Endothelial cell of umbilical vein (primary cell): ENCODE results near the gene MESP1. TPM values are rescaled to one million over a fixed set of nuclear protein-coding genes. Genes with fewer than 3 reads are reported as not detected.

Experiments used
- BruUV-seq: library from RNA; stranded (reverse); fragments of 400-500 nt; replicated peaks from 2 replicates; lab custom pipeline; 2021; lab: Mats Ljungman, UMichigan
- CTCF ChIA-PET: fragments of 300-600, 350-600 bp; sonication (Branson Sonifier 250); formaldehyde crosslinking; loops from one replicate; lab custom pipeline; 2021; ENCODE audit warnings: antibody characterized with exemption, inconsistent platforms; lab: Charles Lee
- POLR2A ChIA-PET: fragments of 300-600, 350-600 bp; sonication (Branson Sonifier 250); formaldehyde crosslinking; loops from one replicate; lab custom pipeline; 2021; ENCODE audit warnings: antibody characterized with exemption, inconsistent platforms; lab: Charles Lee
- DNase-seq: peaks from one replicate; pipeline ENCODE4 v3.0.0-alpha.2; 2011; ENCODE audit warnings: low read depth, low spot score
- FAIRE-seq: peaks from 2 replicates; lab custom pipeline; 2011; peaks lifted over from hg19 to GRCh38; lab: Jason Lieb, UNC
- H2AFZ ChIP-seq: 2 replicates; pipeline ENCODE4 v1.6.0; 2012; ENCODE audit warnings: low read depth, low read length, control low read depth, inconsistent platforms
- H3K27ac ChIP-seq: 2 replicates; pipeline ENCODE4 v1.5.1; 2011; ENCODE audit warnings: low read depth, mild to moderate bottlenecking, control low read depth, low read length, moderate library complexity; ENCODE audit not compliant: insufficient read depth
- H3K27me3 ChIP-seq, 2 experiments: 2 replicates each; pipeline versions ENCODE4 v1.6.0 to v1.6.1; 2011; ENCODE audit warnings: low read length in 2 of 2, mixed read lengths in 1 of 2; ENCODE audit not compliant: control insufficient read depth in 2 of 2, insufficient read depth in 2 of 2
- H3K36me3 ChIP-seq, 2 experiments: 2 replicates in 1 of 2; 3 replicates in 1 of 2; pipeline ENCODE4 v1.5.1; 2011; ENCODE audit warnings: low read length in 2 of 2, mild to moderate bottlenecking in 1 of 2, moderate library complexity in 1 of 2; ENCODE audit not compliant: control insufficient read depth in 2 of 2, insufficient read depth in 2 of 2; ENCODE audit errors: extremely low read depth in 1 of 2
- H3K4me1 ChIP-seq: 3 replicates; pipeline ENCODE4 v1.5.1; 2011; ENCODE audit warnings: mild to moderate bottlenecking, low read length; ENCODE audit not compliant: control insufficient read depth, insufficient read depth; ENCODE audit errors: extremely low read depth
- H3K4me2 ChIP-seq: 2 replicates; pipeline ENCODE4 v1.6.1; 2011; ENCODE audit warnings: low read length, control low read depth, mixed read lengths; ENCODE audit not compliant: insufficient read depth
- H3K4me3 ChIP-seq, 3 experiments: fragments of 200-600 bp in 1 of 3; sonication (generic), shearing (Covaris generic) in 1 of 3; replicated peaks in 1 of 3; 2 replicates each; pipeline ENCODE4 v1.5.1; 2011 to 2016; ENCODE audit warnings: control low read depth in 3 of 3, low read length in 3 of 3, mild to moderate bottlenecking in 2 of 3, inconsistent platforms in 1 of 3, low read depth in 1 of 3, moderate library complexity in 1 of 3; ENCODE audit not compliant: insufficient read depth in 1 of 3
- H3K79me2 ChIP-seq: 2 replicates; pipeline ENCODE4 v1.6.0; 2012; ENCODE audit warnings: low read length, inconsistent platforms; ENCODE audit not compliant: control insufficient read depth, insufficient read depth
- H3K9ac ChIP-seq: replicated peaks from 2 replicates; pipeline ENCODE3; 2011; ENCODE audit warnings: low read length, control low read depth; ENCODE audit not compliant: insufficient read depth; ENCODE audit errors: extremely low read depth
- H3K9me1 ChIP-seq: replicated peaks from 3 replicates; pipeline ENCODE4 v1.6.0; 2011; ENCODE audit warnings: mild to moderate bottlenecking, low read length; ENCODE audit not compliant: control insufficient read depth, insufficient read depth; ENCODE audit errors: extremely low read depth
- H3K9me3 ChIP-seq: replicated peaks from 2 replicates; pipeline ENCODE4 v1.5.1; 2012; ENCODE audit warnings: low read length, inconsistent platforms; ENCODE audit not compliant: control insufficient read depth, insufficient read depth
- H4K20me1 ChIP-seq: replicated peaks from 2 replicates; pipeline ENCODE3; 2011; ENCODE audit warnings: mild to moderate bottlenecking, low read length; ENCODE audit not compliant: control insufficient read depth, insufficient read depth; ENCODE audit errors: extremely low read depth
- CTCF ChIP-seq, 2 donors: IDR thresholded peaks; 1 replicate in 1 of 2; 2 replicates in 1 of 2; pipeline ENCODE4 v1.5.1; 2011; ENCODE audit warnings: low read length in 2 of 2, mild to moderate bottlenecking in 2 of 2, moderate library complexity in 2 of 2, control low read depth in 1 of 2, inconsistent platforms in 1 of 2, low read depth in 1 of 2; ENCODE audit not compliant: insufficient read depth in 1 of 2; ENCODE audit errors: extremely low read depth in 1 of 2
- EZH2 ChIP-seq: IDR thresholded peaks from 2 replicates; pipeline ENCODE4 v1.6.1; 2012; ENCODE audit warnings: borderline replicate concordance, low read depth, mild to moderate bottlenecking, moderate library complexity, low read length, inconsistent platforms; ENCODE audit not compliant: severe bottlenecking
- FOS ChIP-seq: IDR thresholded peaks from 2 replicates; pipeline ENCODE4 v1.6.1; 2011; ENCODE audit warnings: mild to moderate bottlenecking, low read length, moderate library complexity, borderline replicate concordance; ENCODE audit not compliant: insufficient read depth
- GATA2 ChIP-seq: IDR thresholded peaks from 2 replicates; pipeline ENCODE4 v1.7.0; 2011; ENCODE audit warnings: low read depth, mild to moderate bottlenecking, moderate library complexity, mixed read lengths, low read length; ENCODE audit not compliant: insufficient read length, insufficient read depth
- JUN ChIP-seq: IDR thresholded peaks from 2 replicates; pipeline ENCODE4 v1.6.1; 2011; ENCODE audit warnings: borderline replicate concordance, low read depth; ENCODE audit not compliant: insufficient read length, insufficient read depth
- MAX ChIP-seq: IDR thresholded peaks from 2 replicates; pipeline ENCODE4 v1.6.1; 2011; ENCODE audit not compliant: insufficient read depth, insufficient read length
- MYC ChIP-seq: IDR thresholded peaks from one replicate; pipeline ENCODE4 v1.6.1; 2011; ENCODE audit warnings: mild to moderate bottlenecking, low read depth, low read length
- POLR2A ChIP-seq: IDR thresholded peaks from 2 replicates; pipeline ENCODE4 v1.6.1; 2012; ENCODE audit warnings: low read depth, mild to moderate bottlenecking, control low read depth, low read length
- POLR2AphosphoS5 ChIP-seq: IDR thresholded peaks from 2 replicates; pipeline ENCODE4 v1.6.1; 2012; ENCODE audit warnings: low read depth, mild to moderate bottlenecking, control low read depth, low read length, moderate library complexity; ENCODE audit not compliant: insufficient read depth
- dilution Hi-C: fragments of 300-500 bp; cut with MboI; formaldehyde crosslinking; loops from one replicate; pipeline ENCODE4 v1.15.0; 2019; ENCODE audit warnings: low sequenced_read_pairs; ENCODE audit not compliant: extremely low pct_ligation_motif_present
- intact Hi-C: fragments of 100-400 bp; cut with micrococcal nuclease; formaldehyde crosslinking; loops from one replicate; pipeline ENCODE4 v1.10.0; 2022
- polyA plus RNA-seq, 4 experiments: library from polyadenylated mRNA; depleted of rRNA in 3 of 4; stranded (reverse) in 3 of 4; unstranded in 1 of 4; fragments of >200 nt; gene quantifications; 2 replicates each; pipeline versions ENCODE4 v1.2.1 to v1.2.3, GENCODE V29; 2011 to 2012; ENCODE audit warnings: missing spikeins in 1 of 4
- total RNA-seq: library from RNA; stranded (reverse); gene quantifications from 2 replicates; pipeline ENCODE4 v1.2.3, GENCODE V29; 2021

MESP1 gene
- total and polyA plus RNA-seq, 2 donors (not counting 3 experiments of a cell fraction or from before 2014, with no cell fraction given): 0.68 to 1.7 TPM

- H3K27ac ChIP-seq: no peak overlapping the region
- FAIRE-seq: no peak
These were observed 2.8 kb upstream of the MESP1 start for GRCh38 chr15:89753855-89754254.

More at GRCh38 chr15:89753855-89754254, 2.8 kb upstream of the MESP1 start:
- Histone ChIP-seq H4K20me1 (no peaks in the 10 kb centered on the region), H3K79me2 (no peaks in the 10 kb centered on the region), H3K4me3 (no peak overlapping the region), H3K9me1 (no peaks in the 10 kb centered on the region), H3K4me2 (no peak overlapping the region), H3K27me3 (peaks cover 0 to 7% of the 10 kb centered on the region in 2 experiments), H3K36me3 (no peaks in the 10 kb centered on the region), H3K4me1 (peaks cover 6% of the 10 kb centered on the region), H3K9ac (no peak overlapping the region), H3K9me3 (no peaks in the 10 kb centered on the region), H2AFZ (no peak overlapping the region)
- dilution Hi-C loops: loop anchor here (25.0 kb wide), 1 partner anchor 108 kb away; no protein-coding TSS in a partner anchor
- no peak for DNase-seq
- CTCF ChIA-PET: interaction anchor here (1.0 to 12.2 kb wide), 5 partner anchors 15 to 269 kb away, joined by 3 to 599 read pairs (median 3); partner anchors contain the start of gene ANPEP
- POLR2A ChIA-PET: interaction anchor here (1.1 kb wide), 1 partner anchor 164 kb away, joined by 6 read pairs; no protein-coding TSS in a partner anchor
- intact Hi-C loops: loop anchor here (5.0 kb wide), 1 partner anchor 218 kb away; no protein-coding TSS in a partner anchor
- no peak for TF ChIP-seq POLR2A
- TF ChIP-seq MAX: no peak
- TF ChIP-seq JUN: no peak
- no peak for TF ChIP-seq FOS
- no peak for TF ChIP-seq MYC
- TF ChIP-seq POLR2AphosphoS5: no peak
- no peak for TF ChIP-seq GATA2
- TF ChIP-seq CTCF (IDR thresholded peaks at IDR 0.05; ENCODE audit: extremely low read depth in 1 of 2, insufficient read depth in 1 of 2, low read depth in 1 of 2, low read length in 2 of 2): no peak
- no peak for TF ChIP-seq EZH2
- BruUV-seq: no TSS peak
